ENCODE data around the gene EEIG1. TPM values are rescaled to one million over a fixed set of nuclear protein-coding genes. Genes with fewer than 3 reads are reported as not detected.

EEIG1 gene
- polyA plus RNA-seq, 1 experiment: 26.6 TPM

DNA sequence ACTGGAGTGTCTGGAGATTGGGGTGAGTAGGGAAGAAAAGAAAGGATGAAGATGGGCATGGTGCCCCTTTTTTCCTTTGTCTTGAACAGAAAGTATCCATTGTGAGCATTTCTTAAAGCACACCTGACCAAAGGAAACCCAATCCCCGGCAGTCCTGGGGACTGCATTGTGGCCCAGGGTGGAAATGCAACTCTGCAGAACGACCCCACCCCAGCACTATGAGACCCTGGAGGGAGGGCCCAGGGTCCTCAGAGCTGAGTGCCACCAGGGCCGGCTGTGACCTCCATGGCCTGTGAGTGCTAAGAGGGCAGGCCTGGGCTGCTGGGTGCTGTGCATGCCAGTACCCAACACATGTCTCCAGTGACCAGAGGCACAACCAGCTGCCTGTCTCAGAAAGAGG lies 18.5 kb downstream of the EEIG1 start:
- POLR2A ChIA-PET: no interaction called here
- CTCF ChIA-PET: interaction anchor here (1.1 to 5.9 kb wide), 4 partner anchors 13 to 86 kb away, joined by 3 to 56 read pairs (median 8); no protein-coding TSS in a partner anchor
- TF ChIP-seq, protein P1, sequence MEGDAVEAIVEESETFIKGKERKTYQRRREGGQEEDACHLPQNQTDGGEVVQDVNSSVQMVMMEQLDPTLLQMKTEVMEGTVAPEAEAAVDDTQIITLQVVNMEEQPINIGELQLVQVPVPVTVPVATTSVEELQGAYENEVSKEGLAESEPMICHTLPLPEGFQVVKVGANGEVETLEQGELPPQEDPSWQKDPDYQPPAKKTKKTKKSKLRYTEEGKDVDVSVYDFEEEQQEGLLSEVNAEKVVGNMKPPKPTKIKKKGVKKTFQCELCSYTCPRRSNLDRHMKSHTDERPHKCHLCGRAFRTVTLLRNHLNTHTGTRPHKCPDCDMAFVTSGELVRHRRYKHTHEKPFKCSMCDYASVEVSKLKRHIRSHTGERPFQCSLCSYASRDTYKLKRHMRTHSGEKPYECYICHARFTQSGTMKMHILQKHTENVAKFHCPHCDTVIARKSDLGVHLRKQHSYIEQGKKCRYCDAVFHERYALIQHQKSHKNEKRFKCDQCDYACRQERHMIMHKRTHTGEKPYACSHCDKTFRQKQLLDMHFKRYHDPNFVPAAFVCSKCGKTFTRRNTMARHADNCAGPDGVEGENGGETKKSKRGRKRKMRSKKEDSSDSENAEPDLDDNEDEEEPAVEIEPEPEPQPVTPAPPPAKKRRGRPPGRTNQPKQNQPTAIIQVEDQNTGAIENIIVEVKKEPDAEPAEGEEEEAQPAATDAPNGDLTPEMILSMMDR (IDR thresholded peaks at IDR 0.05; ENCODE audit: insufficient read depth, low read depth, low read length): no peak
- DNase-seq (ENCODE audit: low read depth): no peak
- no peaks in the 10 kb centered on the region for H3K27me3 ChIP-seq (ENCODE audit: control insufficient read depth, insufficient read depth, low read length)
- no peak overlapping the region for H3K4me3 ChIP-seq (ENCODE audit: low read depth, low read length)
- no peaks in the 10 kb centered on the region for H3K36me3 ChIP-seq (ENCODE audit: control insufficient read depth, insufficient read depth, low read length)

DNA sequence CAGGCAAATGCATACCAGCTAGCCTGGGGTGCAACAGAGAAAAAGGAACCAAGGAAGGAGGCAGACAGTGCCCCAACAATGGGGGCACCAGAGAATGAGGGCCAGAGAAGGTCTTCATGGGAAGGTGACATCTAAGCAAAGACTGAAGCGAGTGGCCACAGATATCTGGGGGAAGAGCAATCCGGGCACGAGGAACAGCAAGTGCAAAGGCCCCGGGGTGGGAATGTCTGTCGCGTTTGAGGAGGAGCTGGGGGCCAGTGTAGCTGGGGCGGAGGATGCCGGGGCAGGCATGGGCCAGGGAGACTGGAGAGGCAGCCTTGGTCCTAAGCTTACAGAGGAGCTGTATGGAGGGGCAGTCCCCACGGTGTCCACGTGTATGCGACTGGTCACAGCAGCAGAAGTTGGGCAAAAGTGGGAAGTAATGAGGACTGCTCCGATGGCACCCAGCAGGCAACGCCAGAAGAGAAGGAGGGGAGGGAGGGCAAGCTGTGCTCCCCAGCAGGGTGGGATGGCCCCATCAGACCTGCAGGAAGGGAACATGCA lies 19.1 kb downstream of the EEIG1 start:
- ChIA-PET POLR2A (no interaction called here), CTCF (interaction anchor here (1.1 to 5.9 kb wide), 4 partner anchors 12 to 86 kb away, joined by 3 to 56 read pairs (median 8); no protein-coding TSS in a partner anchor)
- no peaks in the 10 kb centered on the region for H3K36me3 ChIP-seq (ENCODE audit: control insufficient read depth, insufficient read depth, low read length)

DNA sequence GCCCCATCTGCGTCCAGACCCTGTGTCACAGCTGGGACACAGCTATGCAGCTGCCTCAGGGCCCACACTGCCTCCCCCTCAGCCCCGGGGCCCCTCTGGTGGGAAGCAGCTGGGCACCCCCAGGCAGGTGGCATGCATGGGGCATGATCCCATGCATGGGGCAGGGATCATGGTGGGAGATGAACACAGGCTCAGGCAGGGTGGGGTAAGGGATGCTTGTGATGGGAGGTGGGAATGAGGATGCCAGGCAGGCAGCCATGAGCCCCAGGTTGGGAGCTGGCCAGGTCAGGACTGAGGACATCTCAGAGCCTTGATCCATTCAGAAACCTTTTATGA lies 19.7 kb downstream of the EEIG1 start:
- ChIA-PET CTCF (interaction anchor here (3.2 to 5.9 kb wide), 2 partner anchors 11 to 17 kb away, joined by 12 to 56 read pairs; no protein-coding TSS in a partner anchor), POLR2A (no interaction called here)
- Histone ChIP-seq H3K4me3 (ENCODE audit: low read depth, low read length) (no peak overlapping the region), H3K36me3 (ENCODE audit: control insufficient read depth, insufficient read depth, low read length) (no peaks in the 10 kb centered on the region), H3K27me3 (ENCODE audit: control insufficient read depth, insufficient read depth, low read length) (no peaks in the 10 kb centered on the region)
- TF ChIP-seq, protein P1 (IDR thresholded peaks at IDR 0.05; ENCODE audit: insufficient read depth, low read depth, low read length): no peak
- no peak for DNase-seq (ENCODE audit: low read depth)

More for the DNA sequence above, 19.1 kb downstream of the EEIG1 start:
- TF ChIP-seq, protein P1 (IDR thresholded peaks at IDR 0.05; ENCODE audit: insufficient read depth, low read depth, low read length): no peak
- no peak overlapping the region for H3K4me3 ChIP-seq (ENCODE audit: low read depth, low read length)
- H3K27me3 ChIP-seq (ENCODE audit: control insufficient read depth, insufficient read depth, low read length): no peaks in the 10 kb centered on the region
- no peak for DNase-seq (ENCODE audit: low read depth)

DNA sequence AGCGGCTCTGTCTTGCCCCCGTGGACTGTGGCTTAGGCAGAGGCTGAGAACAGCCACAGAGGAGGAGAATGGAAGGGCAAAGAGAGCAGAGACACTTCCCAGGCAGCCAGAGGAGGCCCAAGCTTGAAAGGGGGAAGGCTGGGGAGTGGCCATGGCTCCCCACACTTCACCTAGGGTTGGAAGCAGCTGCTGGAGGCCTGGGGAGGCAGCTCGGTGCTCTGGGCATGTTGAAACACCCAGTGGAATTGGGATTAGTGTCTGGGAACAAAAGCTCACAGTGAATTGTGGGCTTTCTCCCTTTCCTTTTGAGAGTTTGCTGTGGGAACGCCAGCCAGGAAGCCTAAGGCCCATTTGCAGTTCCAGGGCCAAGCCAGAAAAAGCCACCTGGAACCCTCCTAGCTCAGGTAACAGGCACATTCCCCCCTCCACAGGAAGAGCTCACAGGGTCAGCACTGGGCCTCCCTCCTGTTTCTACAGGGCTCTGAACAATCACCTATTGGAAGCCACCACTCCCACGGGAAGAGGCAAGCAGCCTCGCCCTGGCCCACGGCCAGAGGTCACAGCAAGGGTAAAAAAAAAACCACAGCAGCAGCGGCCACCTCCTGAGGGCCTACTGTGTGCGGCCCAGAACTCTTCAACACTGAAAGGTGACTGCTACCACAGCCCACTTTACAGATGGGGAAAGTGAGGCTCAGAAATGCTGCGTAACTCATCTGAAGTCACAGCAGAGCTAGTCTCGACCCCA lies 20.2 kb downstream of the EEIG1 start:
- H3K36me3 ChIP-seq (ENCODE audit: control insufficient read depth, insufficient read depth, low read length): no peaks in the 10 kb centered on the region; the same call in 1 of the 2 replicates
- ChIA-PET CTCF (interaction anchor here (0.7 to 5.9 kb wide), 3 partner anchors 11 to 74 kb away, joined by 3 to 56 read pairs (median 12); no protein-coding TSS in a partner anchor), POLR2A (no interaction called here)
- no peak for DNase-seq (ENCODE audit: low read depth)
- TF ChIP-seq, protein P1 (IDR thresholded peaks at IDR 0.05; ENCODE audit: insufficient read depth, low read depth, low read length): no peak
- H3K27me3 ChIP-seq (ENCODE audit: control insufficient read depth, insufficient read depth, low read length): no peaks in the 10 kb centered on the region
- no peak overlapping the region for H3K4me3 ChIP-seq (ENCODE audit: low read depth, low read length)

DNA sequence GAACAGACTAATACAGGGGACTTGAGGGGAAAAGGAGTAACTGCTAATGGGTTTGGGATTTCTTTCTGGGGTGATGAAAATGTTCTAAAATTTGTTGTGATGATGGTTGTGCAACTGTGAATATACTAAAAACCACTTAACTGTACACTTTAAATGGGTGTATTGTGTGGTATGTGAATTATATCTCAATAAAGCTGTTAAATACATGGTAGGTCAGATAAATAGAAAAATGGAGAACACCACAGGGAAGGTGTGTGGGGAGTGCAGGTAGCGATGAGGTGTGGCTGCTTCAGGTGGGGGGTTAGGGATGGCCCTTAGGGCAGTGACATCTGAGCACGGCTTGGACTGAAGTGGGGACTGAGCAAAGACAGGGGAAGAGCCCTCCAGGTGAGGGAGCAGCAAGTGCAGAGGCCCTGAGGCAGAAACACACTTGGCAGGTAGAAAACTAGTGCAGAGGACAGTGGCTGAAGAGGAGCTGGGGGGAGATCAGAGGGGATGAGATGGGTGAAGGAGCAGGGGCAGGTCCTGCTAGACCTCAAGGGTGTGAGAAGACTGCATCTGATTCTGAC lies 20.9 kb downstream of the EEIG1 start:
- H3K36me3 ChIP-seq (ENCODE audit: control insufficient read depth, insufficient read depth, low read length): no peaks in the 10 kb centered on the region; the same call in 1 of the 2 replicates
- H3K4me3 ChIP-seq (ENCODE audit: low read depth, low read length): no peak overlapping the region
- H3K27me3 ChIP-seq (ENCODE audit: control insufficient read depth, insufficient read depth, low read length): no peaks in the 10 kb centered on the region
- CTCF ChIA-PET: interaction anchor here (0.7 to 5.9 kb wide), 4 partner anchors 10 to 114 kb away, joined by 3 to 56 read pairs (median 8); no protein-coding TSS in a partner anchor
- POLR2A ChIA-PET: no interaction called here
- TF ChIP-seq, protein P1 (IDR thresholded peaks at IDR 0.05; ENCODE audit: insufficient read depth, low read depth, low read length): no peak
- DNase-seq (ENCODE audit: low read depth): no peak

All from BJ (cell line).